IMR-90 (cell line): ENCODE measurements around the gene UBE2B. TPM values are rescaled to one million over a fixed set of nuclear protein-coding genes. Genes with fewer than 3 reads are reported as not detected.

Experiments
- ATAC-seq: fragments of 200-7000 bp; cut with Tn5 transposase; 2 replicates; pipeline ENCODE4 v1.9.1; 2020; ENCODE audit warnings: low read depth, mild to moderate bottlenecking, moderate library complexity
- BruUV-seq: library from RNA; stranded (reverse); fragments of 400-500 nt; replicated peaks from 2 replicates; lab custom pipeline; 2021; lab: Mats Ljungman, UMichigan
- CTCF ChIA-PET: fragments of 300-600 bp; formaldehyde crosslinking; extraction: SDS; loops from one replicate; lab custom pipeline; 2021; ENCODE audit warnings: antibody characterized with exemption; lab: Yijun Ruan, JAX
- POLR2A ChIA-PET: fragments of 300-600 bp; sonication (Branson Sonifier 250); formaldehyde crosslinking; loops from one replicate; lab custom pipeline; 2022; ENCODE audit warnings: antibody characterized with exemption; ENCODE audit not compliant: unreplicated experiment; lab: Charles Lee
- DNase-seq: peaks from one replicate; pipeline ENCODE4 v3.0.0; 2013
- H2AFZ ChIP-seq: replicated peaks from 2 replicates; pipeline ENCODE3; 2013; ENCODE audit warnings: low read length, mild to moderate bottlenecking; ENCODE audit not compliant: poor library complexity
- H2AK5ac ChIP-seq: 2 replicates; pipeline ENCODE4 v1.6.1; 2013; ENCODE audit warnings: low read depth, low read length, inconsistent platforms
- H2AK9ac ChIP-seq: replicated peaks from 2 replicates; pipeline ENCODE3; 2013; ENCODE audit warnings: mild to moderate bottlenecking, low read depth, low read length, moderate library complexity; ENCODE audit not compliant: poor library complexity
- H2BK120ac ChIP-seq: 2 replicates; pipeline ENCODE4 v1.6.1; 2013; ENCODE audit warnings: low read depth, low read length, inconsistent platforms
- H2BK15ac ChIP-seq: 3 replicates; pipeline ENCODE4 v1.6.1; 2013; ENCODE audit warnings: low read depth, low read length, inconsistent platforms
- H2BK20ac ChIP-seq: 2 replicates; pipeline ENCODE4 v1.6.1; 2013; ENCODE audit warnings: low read depth, mild to moderate bottlenecking, inconsistent platforms, low read length, moderate library complexity
- H2BK5ac ChIP-seq: 2 replicates; pipeline ENCODE4 v1.6.1; 2013; ENCODE audit warnings: mild to moderate bottlenecking, low read depth, low read length, inconsistent platforms; ENCODE audit not compliant: poor library complexity, severe bottlenecking
- H3K14ac ChIP-seq: replicated peaks from 2 replicates; pipeline ENCODE4 v1.6.1; 2013; ENCODE audit warnings: low read depth, low read length, inconsistent platforms
- H3K18ac ChIP-seq: 2 replicates; pipeline ENCODE4 v1.6.1; 2013; ENCODE audit warnings: low read depth, low read length, control low read depth
- H3K23ac ChIP-seq: 2 replicates; pipeline ENCODE4 v1.6.1; 2013; ENCODE audit warnings: low read depth, low read length, inconsistent platforms
- H3K27ac ChIP-seq: 2 replicates; pipeline ENCODE4 v1.5.1; 2013; ENCODE audit warnings: mild to moderate bottlenecking, control low read depth, low read length; ENCODE audit not compliant: insufficient read depth
- H3K27me3 ChIP-seq: 2 replicates; pipeline ENCODE4 v1.6.1; 2013; ENCODE audit warnings: low read length; ENCODE audit not compliant: control insufficient read depth, insufficient read depth
- H3K36me3 ChIP-seq: 2 replicates; pipeline ENCODE4 v1.6.1; 2013; ENCODE audit warnings: low read length, mixed read lengths; ENCODE audit not compliant: control insufficient read depth, insufficient read depth
- H3K4ac ChIP-seq: 2 replicates; pipeline ENCODE4 v1.6.1; 2013; ENCODE audit warnings: low read depth, low read length, inconsistent platforms
- H3K4me1 ChIP-seq: 2 replicates; pipeline ENCODE4 v1.6.1; 2013; ENCODE audit warnings: low read length, mixed read lengths; ENCODE audit not compliant: control insufficient read depth, insufficient read depth
- H3K4me2 ChIP-seq: 2 replicates; pipeline ENCODE4 v1.6.1; 2013; ENCODE audit warnings: low read depth, mild to moderate bottlenecking, control low read depth, low read length, moderate library complexity
- H3K4me3 ChIP-seq: 2 replicates; pipeline ENCODE4 v1.5.1; 2013; ENCODE audit warnings: low read depth, mild to moderate bottlenecking, control low read depth, low read length, moderate library complexity; ENCODE audit not compliant: insufficient read depth
- H3K56ac ChIP-seq: 2 replicates; pipeline ENCODE4 v1.6.1; 2013; ENCODE audit warnings: low read length, inconsistent platforms; ENCODE audit not compliant: insufficient read depth; ENCODE audit errors: extremely low read depth
- H3K79me1 ChIP-seq, 2 experiments: 2 replicates each; pipeline ENCODE4 v1.6.1; 2013; ENCODE audit warnings: low read length in 2 of 2, inconsistent platforms in 1 of 2, low read depth in 1 of 2
- H3K9ac ChIP-seq: 2 replicates; pipeline ENCODE4 v1.6.1; 2013; ENCODE audit warnings: low read depth, low read length, control low read depth
- H3K9me1 ChIP-seq: 2 replicates; pipeline ENCODE4 v1.6.1; 2013; ENCODE audit warnings: low read length, inconsistent platforms; ENCODE audit not compliant: insufficient read depth
- H3K9me3 ChIP-seq: 2 replicates; pipeline ENCODE4 v1.6.1; 2013; ENCODE audit warnings: low read length; ENCODE audit not compliant: control insufficient read depth, insufficient read depth
- H4K20me1 ChIP-seq: 2 replicates; pipeline ENCODE4 v1.6.1; 2013; ENCODE audit warnings: low read length, inconsistent platforms; ENCODE audit not compliant: insufficient read depth
- H4K5ac ChIP-seq: 2 replicates; pipeline ENCODE4 v1.6.1; 2013; ENCODE audit warnings: mild to moderate bottlenecking, low read depth, low read length, control low read depth
- H4K8ac ChIP-seq, 2 experiments: 2 replicates each; pipeline ENCODE4 v1.6.1; 2013; ENCODE audit warnings: low read depth in 2 of 2, low read length in 2 of 2, control low read depth in 1 of 2, inconsistent platforms in 1 of 2
- H4K91ac ChIP-seq: 2 replicates; pipeline ENCODE4 v1.6.1; 2013; ENCODE audit warnings: low read depth, low read length, inconsistent platforms; ENCODE audit not compliant: insufficient read depth
- BHLHE40 ChIP-seq: fragments of 150-350 bp; IDR thresholded peaks from 2 replicates; pipeline ENCODE4 v1.6.1; 2016; ENCODE audit warnings: mild to moderate bottlenecking, low read depth, low read length
- CEBPB ChIP-seq: IDR thresholded peaks from 2 replicates; pipeline ENCODE4 v1.6.1; 2012; ENCODE audit warnings: low read depth, low read length, improper control_type of control experiment
- CHD1 ChIP-seq: IDR thresholded peaks from 2 replicates; pipeline ENCODE4 v1.6.1; 2012; ENCODE audit warnings: low read depth, low read length, improper control_type of control experiment
- ELK1 ChIP-seq: fragments of 150-350 bp; IDR thresholded peaks from 2 replicates; pipeline ENCODE4 v1.6.1; 2016; ENCODE audit warnings: low read depth, mild to moderate bottlenecking, low read length, moderate library complexity, borderline replicate concordance
- FOS ChIP-seq: fragments of 150-350 bp; IDR thresholded peaks from 2 replicates; pipeline ENCODE4 v1.6.1; 2016; ENCODE audit warnings: low read depth, low read length
- MAFK ChIP-seq: IDR thresholded peaks from 2 replicates; pipeline ENCODE4 v1.6.1; 2012; ENCODE audit warnings: low read depth, low read length, improper control_type of control experiment
- MAZ ChIP-seq: IDR thresholded peaks from 2 replicates; pipeline ENCODE4 v1.6.1; 2012; ENCODE audit warnings: low read depth, mild to moderate bottlenecking, low read length, improper control_type of control experiment, moderate library complexity, borderline replicate concordance
- MXI1 ChIP-seq: IDR thresholded peaks from 2 replicates; pipeline ENCODE4 v1.6.1; 2012; ENCODE audit warnings: low read depth, mild to moderate bottlenecking, low read length, moderate library complexity, borderline replicate concordance
- NFE2L2 ChIP-seq: fragments of 150-350 bp; IDR thresholded peaks from 2 replicates; pipeline ENCODE4 v1.6.1; 2016; ENCODE audit warnings: low read depth, mild to moderate bottlenecking, low read length
- POLR2A ChIP-seq: IDR thresholded peaks from 2 replicates; pipeline ENCODE4 v1.6.1; 2012; ENCODE audit warnings: mild to moderate bottlenecking, low read depth, low read length
- RAD21 ChIP-seq: IDR thresholded peaks from 2 replicates; pipeline ENCODE4 v1.6.1; 2012; ENCODE audit warnings: low read length, improper control_type of control experiment
- RCOR1 ChIP-seq: IDR thresholded peaks from 2 replicates; pipeline ENCODE4 v1.6.1; 2012; ENCODE audit warnings: mild to moderate bottlenecking, low read length, improper control_type of control experiment; ENCODE audit not compliant: insufficient replicate concordance
- SMC3 ChIP-seq: fragments of 150-350 bp; IDR thresholded peaks from 2 replicates; pipeline ENCODE4 v1.6.1; 2016; ENCODE audit warnings: low read depth, mild to moderate bottlenecking, antibody characterized with exemption, low read length, moderate library complexity
- WGBS, 2 experiments: methylation state at CpG; one replicate each; pipeline versions ENCODE4 v1.1.5 to v1.1.7; 2013; ENCODE audit warnings: missing lambda C conversion rate in 2 of 2; ENCODE audit not compliant: insufficient read length in 1 of 2; ENCODE audit errors: extremely low coverage in 2 of 2; 5-methylcytosine and 5-hydroxymethylcytosine counted together
- dilution Hi-C: fragments of 300-500 bp; cut with HindIII; formaldehyde crosslinking; loops from one replicate; pipeline ENCODE4 v1.14.3; 2018; ENCODE audit warnings: low sequenced_read_pairs; ENCODE audit not compliant: unreplicated experiment
- in situ Hi-C: fragments of 300-500 bp; cut with MboI; formaldehyde crosslinking; loops from 3 replicates; pipeline ENCODE4 v1.14.3; 2019; ENCODE audit warnings: low sequenced_read_pairs, inconsistent platforms, mixed read lengths
- intact Hi-C: fragments of 100-400 bp; cut with micrococcal nuclease; formaldehyde crosslinking; loops from 2 replicates; pipeline ENCODE4 v1.10.0; 2022
- polyA plus RNA-seq, 3 experiments: library from polyadenylated mRNA; depleted of rRNA; stranded (reverse); fragments of >200 nt; gene quantifications; 2 replicates each; pipeline ENCODE4 v1.2.3, GENCODE V29; 2012; ENCODE audit warnings: low replicate concordance in 1 of 3
- total RNA-seq: library from RNA; depleted of rRNA; stranded (reverse); fragments of >200 nt; gene quantifications from 2 replicates; pipeline ENCODE4 v1.2.3, GENCODE V29; 2012
- TF ChIP-seq, protein P1 (sequence below): conservative IDR thresholded peaks from 2 replicates; pipeline ENCODE4 v1.5.1; 2012; ENCODE audit warnings: mild to moderate bottlenecking, low read depth, low read length, improper control_type of control experiment
- TF ChIP-seq, protein P2 (sequence below): fragments of 150-350 bp; IDR thresholded peaks from 2 replicates; pipeline ENCODE4 v1.6.1; 2017; ENCODE audit warnings: mild to moderate bottlenecking, antibody characterized with exemption, low read length, low read depth

Gene UBE2B
- total and polyA plus RNA-seq, 2 of the 4 experiments (the other 2 are of a cell fraction) = 6.3 to 46.0 TPM

- H3K27ac ChIP-seq = no peak overlapping the region
- no peak overlapping the region for H2BK5ac ChIP-seq
- no peak overlapping the region for H2AFZ ChIP-seq
- no peaks in the 10 kb centered on the region for H3K27me3 ChIP-seq
- no peak overlapping the region for H2BK15ac ChIP-seq
- H2AK5ac ChIP-seq = no peak overlapping the region
- no peak overlapping the region for H3K4me2 ChIP-seq
- no TSS peak for BruUV-seq
- H4K20me1 ChIP-seq = peaks cover 4% of the 10 kb centered on the region
- ChIA-PET POLR2A (no interaction called here), CTCF (no interaction called here)
- no peak overlapping the region for H4K91ac ChIP-seq
- in situ Hi-C loops = no loop called here
- H4K8ac ChIP-seq = no peak overlapping the region
- no peaks in the 10 kb centered on the region for H3K9me3 ChIP-seq
- peaks cover 12% of the 10 kb centered on the region; the same call in 1 of the 2 replicates for H3K9me1 ChIP-seq
- H3K18ac ChIP-seq = no peak overlapping the region
- H3K4me1 ChIP-seq = peaks cover 6% of the 10 kb centered on the region
- no peak overlapping the region for H3K4ac ChIP-seq
- no peak overlapping the region for H2AK9ac ChIP-seq
- H3K14ac ChIP-seq = no peak overlapping the region
- H2BK20ac ChIP-seq = no peak overlapping the region
- dilution Hi-C loops = no loop called here
- H3K4me3 ChIP-seq = no peak overlapping the region
- H3K36me3 ChIP-seq = peaks cover 34% of the 10 kb centered on the region
- no peak for ATAC-seq
- intact Hi-C loops = no loop called here
- TF ChIP-seq MXI1 = no peak
- no peak for TF ChIP-seq MAFK
- no peak for TF ChIP-seq CHD1
- no peak for TF ChIP-seq RAD21
- TF ChIP-seq POLR2A = no peak
- TF ChIP-seq CEBPB = no peak
- TF ChIP-seq RCOR1 = no peak
- no peak for TF ChIP-seq SMC3
- no peak for TF ChIP-seq MAZ
- TF ChIP-seq, protein P1, sequence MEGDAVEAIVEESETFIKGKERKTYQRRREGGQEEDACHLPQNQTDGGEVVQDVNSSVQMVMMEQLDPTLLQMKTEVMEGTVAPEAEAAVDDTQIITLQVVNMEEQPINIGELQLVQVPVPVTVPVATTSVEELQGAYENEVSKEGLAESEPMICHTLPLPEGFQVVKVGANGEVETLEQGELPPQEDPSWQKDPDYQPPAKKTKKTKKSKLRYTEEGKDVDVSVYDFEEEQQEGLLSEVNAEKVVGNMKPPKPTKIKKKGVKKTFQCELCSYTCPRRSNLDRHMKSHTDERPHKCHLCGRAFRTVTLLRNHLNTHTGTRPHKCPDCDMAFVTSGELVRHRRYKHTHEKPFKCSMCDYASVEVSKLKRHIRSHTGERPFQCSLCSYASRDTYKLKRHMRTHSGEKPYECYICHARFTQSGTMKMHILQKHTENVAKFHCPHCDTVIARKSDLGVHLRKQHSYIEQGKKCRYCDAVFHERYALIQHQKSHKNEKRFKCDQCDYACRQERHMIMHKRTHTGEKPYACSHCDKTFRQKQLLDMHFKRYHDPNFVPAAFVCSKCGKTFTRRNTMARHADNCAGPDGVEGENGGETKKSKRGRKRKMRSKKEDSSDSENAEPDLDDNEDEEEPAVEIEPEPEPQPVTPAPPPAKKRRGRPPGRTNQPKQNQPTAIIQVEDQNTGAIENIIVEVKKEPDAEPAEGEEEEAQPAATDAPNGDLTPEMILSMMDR = no peak
- no peak for TF ChIP-seq ELK1
- TF ChIP-seq FOS = no peak
- TF ChIP-seq, protein P2, sequence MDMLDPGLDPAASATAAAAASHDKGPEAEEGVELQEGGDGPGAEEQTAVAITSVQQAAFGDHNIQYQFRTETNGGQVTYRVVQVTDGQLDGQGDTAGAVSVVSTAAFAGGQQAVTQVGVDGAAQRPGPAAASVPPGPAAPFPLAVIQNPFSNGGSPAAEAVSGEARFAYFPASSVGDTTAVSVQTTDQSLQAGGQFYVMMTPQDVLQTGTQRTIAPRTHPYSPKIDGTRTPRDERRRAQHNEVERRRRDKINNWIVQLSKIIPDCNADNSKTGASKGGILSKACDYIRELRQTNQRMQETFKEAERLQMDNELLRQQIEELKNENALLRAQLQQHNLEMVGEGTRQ = no peak
- no peak for TF ChIP-seq NFE2L2
- no peak for TF ChIP-seq BHLHE40
- no peak overlapping the region for H3K9ac ChIP-seq
- H4K5ac ChIP-seq = no peak overlapping the region
- no CpG with 5 or more reads among the region's 4 CpGs for WGBS, 2 experiments
- peaks cover 3 to 27% of the 10 kb centered on the region in 2 experiments; a peak in 2 of 4 replicates for H3K79me1 ChIP-seq
- no peak overlapping the region for H3K56ac ChIP-seq
- no peak overlapping the region for H3K23ac ChIP-seq
- no peak overlapping the region for H2BK120ac ChIP-seq
- DNase-seq = no peak
Observed at GRCh38 chr5:134396274-134396673, 24.9 kb downstream of the UBE2B start.
